ENCODE measurements around the gene WNT1. TPM values are rescaled to one million over a fixed set of nuclear protein-coding genes. Genes with fewer than 3 reads are reported as not detected.

WNT1 gene
- not detected in 2 replicates for total RNA-seq (2014; rRNA removed; shearing (Covaris generic))
- not detected in 2 replicates for polyA plus RNA-seq (2015; cell fraction: cytosol; rRNA removed)
- not detected in 2 replicates for polyA plus RNA-seq (2015; cell fraction: nucleus; rRNA removed)

GRCh38 chr12:48978291-48978740, at the start of gene WNT1:
Gene WNT1 (plus strand): TSS chr12:48978322. CDS start chr12:48978651, 329 bp downstream.
- no peak for DNase-seq (ENCODE audit: low read depth)

GRCh38 chr12:48929551-48929950, 48.6 kb upstream of the WNT1 start:
- DNase-seq (ENCODE audit: low read depth) = no peak

GRCh38 chr12:48930475-48930874, 47.6 kb upstream of the WNT1 start:
- DNase-seq (ENCODE audit: low read depth) = no peak

- DNase-seq (ENCODE audit: low read depth) = no peak
Observed at GRCh38 chr12:48932878-48933277, 45.2 kb upstream of the WNT1 start.

GRCh38 chr12:48933664-48934311, 44.3 kb upstream of the WNT1 start:
- DNase-seq (ENCODE audit: low read depth) = no peak

GRCh38 chr12:48934312-48934706, 43.8 kb upstream of the WNT1 start:
- no peak for DNase-seq (ENCODE audit: low read depth)

- DNase-seq (ENCODE audit: low read depth) = peak; percentile 55
Observed at GRCh38 chr12:48936379-48936979, 41.6 kb upstream of the WNT1 start.

GRCh38 chr12:48937170-48937569, 41.0 kb upstream of the WNT1 start:
- no peak for DNase-seq (ENCODE audit: low read depth)

GRCh38 chr12:48938805-48939204, 39.3 kb upstream of the WNT1 start:
- no peak for DNase-seq (ENCODE audit: low read depth)

- DNase-seq (ENCODE audit: low read depth) = peak; percentile 25
Observed at GRCh38 chr12:48940181-48940580, 37.9 kb upstream of the WNT1 start.

- DNase-seq (ENCODE audit: low read depth) = no peak
Observed at GRCh38 chr12:48943221-48943620, 34.9 kb upstream of the WNT1 start.

- DNase-seq (ENCODE audit: low read depth) = no peak
Observed at GRCh38 chr12:48946205-48946604, 31.9 kb upstream of the WNT1 start.

GRCh38 chr12:48946943-48947342, 31.2 kb upstream of the WNT1 start:
- no peak for DNase-seq (ENCODE audit: low read depth)

- DNase-seq (ENCODE audit: low read depth) = no peak
Observed at GRCh38 chr12:48947727-48948126, 30.4 kb upstream of the WNT1 start.

GRCh38 chr12:48952691-48953090, 25.4 kb upstream of the WNT1 start:
- no peak for DNase-seq (ENCODE audit: low read depth)

GRCh38 chr12:48954061-48954460, 24.1 kb upstream of the WNT1 start:
- DNase-seq (ENCODE audit: low read depth) = no peak

- no peak for DNase-seq (ENCODE audit: low read depth)
Observed at GRCh38 chr12:48954841-48955501, 23.2 kb upstream of the WNT1 start.

GRCh38 chr12:48956279-48957140, 21.6 kb upstream of the WNT1 start:
- DNase-seq (ENCODE audit: low read depth) = peak; percentile 96

GRCh38 chr12:48957141-48958048, 20.7 kb upstream of the WNT1 start, which contains the start of gene ARF3:
Gene ARF3 (minus strand): TSS chr12:48957487. CDS start chr12:48941095, 16,392 bp downstream.
- peak; percentile 88 for DNase-seq (ENCODE audit: low read depth)

- DNase-seq (ENCODE audit: low read depth) = no peak
Observed at GRCh38 chr12:48958049-48958388, 20.1 kb upstream of the WNT1 start.
